WTC11 (cell line): Measurements from ENCODE around the gene CACNA1C.

ENCODE experiments used
- TF ChIP-seq, protein P1 (sequence below): fragments of 200-600 bp; IDR thresholded peaks from 2 replicates; pipeline ENCODE4 v1.8.0; 2022; ENCODE audit warnings: antibody characterized with exemption
- TF ChIP-seq, protein P2 (sequence below): sonication (generic); formaldehyde crosslinking; conservative IDR thresholded peaks from 2 replicates; pipeline ENCODE4 v1.8.1; 2022; ENCODE audit warnings: mild to moderate bottlenecking, missing genetic modification reagents

DNA sequence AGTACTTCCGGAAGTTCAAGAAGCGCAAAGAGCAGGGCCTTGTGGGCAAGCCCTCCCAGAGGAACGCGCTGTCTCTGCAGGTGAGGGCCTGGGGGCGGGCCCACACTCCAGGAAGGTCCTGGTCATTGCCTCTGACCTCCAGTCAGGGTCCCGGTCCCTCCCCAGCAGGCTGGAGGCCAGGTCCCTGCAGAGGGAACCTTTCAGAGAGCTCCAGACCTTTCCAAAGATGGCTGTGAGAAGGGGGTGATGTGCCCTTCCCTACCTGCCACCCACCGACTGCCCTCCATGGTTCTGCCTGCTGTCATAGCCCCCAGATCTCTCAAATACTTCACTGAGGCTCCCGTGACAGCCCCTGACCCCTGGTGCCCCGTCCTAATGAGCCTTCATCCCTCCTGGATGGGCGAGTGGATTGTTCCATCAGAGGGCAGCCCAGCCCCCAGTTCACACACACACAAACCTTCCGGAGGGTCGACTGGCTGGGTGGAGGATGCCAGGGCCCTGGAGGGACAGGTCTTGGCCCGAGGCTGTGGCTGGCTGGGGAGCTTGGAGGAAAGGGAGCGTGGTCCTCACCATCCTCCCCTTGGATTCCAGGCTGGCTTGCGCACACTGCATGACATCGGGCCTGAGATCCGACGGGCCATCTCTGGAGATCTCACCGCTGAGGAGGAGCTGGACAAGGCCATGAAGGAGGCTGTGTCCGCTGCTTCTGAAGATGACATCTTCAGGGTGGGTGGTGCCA lies 624.5 kb downstream of the CACNA1C start:
- TF ChIP-seq, protein P1, sequence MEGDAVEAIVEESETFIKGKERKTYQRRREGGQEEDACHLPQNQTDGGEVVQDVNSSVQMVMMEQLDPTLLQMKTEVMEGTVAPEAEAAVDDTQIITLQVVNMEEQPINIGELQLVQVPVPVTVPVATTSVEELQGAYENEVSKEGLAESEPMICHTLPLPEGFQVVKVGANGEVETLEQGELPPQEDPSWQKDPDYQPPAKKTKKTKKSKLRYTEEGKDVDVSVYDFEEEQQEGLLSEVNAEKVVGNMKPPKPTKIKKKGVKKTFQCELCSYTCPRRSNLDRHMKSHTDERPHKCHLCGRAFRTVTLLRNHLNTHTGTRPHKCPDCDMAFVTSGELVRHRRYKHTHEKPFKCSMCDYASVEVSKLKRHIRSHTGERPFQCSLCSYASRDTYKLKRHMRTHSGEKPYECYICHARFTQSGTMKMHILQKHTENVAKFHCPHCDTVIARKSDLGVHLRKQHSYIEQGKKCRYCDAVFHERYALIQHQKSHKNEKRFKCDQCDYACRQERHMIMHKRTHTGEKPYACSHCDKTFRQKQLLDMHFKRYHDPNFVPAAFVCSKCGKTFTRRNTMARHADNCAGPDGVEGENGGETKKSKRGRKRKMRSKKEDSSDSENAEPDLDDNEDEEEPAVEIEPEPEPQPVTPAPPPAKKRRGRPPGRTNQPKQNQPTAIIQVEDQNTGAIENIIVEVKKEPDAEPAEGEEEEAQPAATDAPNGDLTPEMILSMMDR: no peak
- TF ChIP-seq, protein P2, sequence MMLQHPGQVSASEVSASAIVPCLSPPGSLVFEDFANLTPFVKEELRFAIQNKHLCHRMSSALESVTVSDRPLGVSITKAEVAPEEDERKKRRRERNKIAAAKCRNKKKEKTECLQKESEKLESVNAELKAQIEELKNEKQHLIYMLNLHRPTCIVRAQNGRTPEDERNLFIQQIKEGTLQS (CRISPR knock-in tag): no peak
